Peyer's patch (tissue), 4 donors: Measurements from ENCODE around the gene SNRPA.

ENCODE experiments used
- POLR2A ChIP-seq, 2 donors: fragments of 450-650 bp; IDR thresholded peaks; one replicate each; pipeline ENCODE4 v1.5.1; 2017; ENCODE audit warnings: antibody characterized with exemption in 2 of 2, mild to moderate bottlenecking in 2 of 2, moderate library complexity in 2 of 2
- TF ChIP-seq, protein P1 (sequence below), 6 experiments: fragments of 450-650 bp in 4 of 6; fragments of 200-600 bp in 2 of 6; sonication (generic) in 1 of 6; IDR thresholded peaks; one replicate each; pipeline ENCODE4 v1.5.1; 2017 to 2019; ENCODE audit warnings: antibody characterized with exemption in 6 of 6, mild to moderate bottlenecking in 3 of 6, moderate library complexity in 1 of 6

DNA sequence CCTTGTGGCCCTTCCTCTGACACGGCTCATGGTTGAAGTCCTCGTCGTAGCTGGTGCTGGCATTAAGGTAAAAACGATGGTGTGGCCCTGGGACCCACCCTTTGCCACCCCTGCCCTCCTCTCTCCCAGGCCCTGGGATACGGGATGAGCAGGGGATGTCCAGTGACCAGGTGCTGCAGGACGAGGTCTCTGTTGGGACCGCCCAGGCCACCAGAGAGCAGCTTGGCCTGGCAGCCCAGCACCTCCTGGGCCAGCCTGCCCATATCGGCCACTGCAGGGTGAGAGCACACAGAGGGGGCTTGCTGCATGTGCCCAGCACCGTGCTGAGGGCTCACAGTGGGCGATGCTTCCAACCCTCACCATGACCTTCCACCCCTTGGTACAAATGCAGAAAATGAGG lies 7.1 kb upstream of the SNRPA start:
- TF ChIP-seq POLR2A (IDR thresholded peaks at IDR 0.05): no peak
- TF ChIP-seq, protein P1, sequence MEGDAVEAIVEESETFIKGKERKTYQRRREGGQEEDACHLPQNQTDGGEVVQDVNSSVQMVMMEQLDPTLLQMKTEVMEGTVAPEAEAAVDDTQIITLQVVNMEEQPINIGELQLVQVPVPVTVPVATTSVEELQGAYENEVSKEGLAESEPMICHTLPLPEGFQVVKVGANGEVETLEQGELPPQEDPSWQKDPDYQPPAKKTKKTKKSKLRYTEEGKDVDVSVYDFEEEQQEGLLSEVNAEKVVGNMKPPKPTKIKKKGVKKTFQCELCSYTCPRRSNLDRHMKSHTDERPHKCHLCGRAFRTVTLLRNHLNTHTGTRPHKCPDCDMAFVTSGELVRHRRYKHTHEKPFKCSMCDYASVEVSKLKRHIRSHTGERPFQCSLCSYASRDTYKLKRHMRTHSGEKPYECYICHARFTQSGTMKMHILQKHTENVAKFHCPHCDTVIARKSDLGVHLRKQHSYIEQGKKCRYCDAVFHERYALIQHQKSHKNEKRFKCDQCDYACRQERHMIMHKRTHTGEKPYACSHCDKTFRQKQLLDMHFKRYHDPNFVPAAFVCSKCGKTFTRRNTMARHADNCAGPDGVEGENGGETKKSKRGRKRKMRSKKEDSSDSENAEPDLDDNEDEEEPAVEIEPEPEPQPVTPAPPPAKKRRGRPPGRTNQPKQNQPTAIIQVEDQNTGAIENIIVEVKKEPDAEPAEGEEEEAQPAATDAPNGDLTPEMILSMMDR (IDR thresholded peaks at IDR 0.05): no peak
